HL-60/S4 treated with phorbol 12-myristate 13-acetate at 8.2 ng/mL for 4 days and 3 days (cell line): ENCODE results near the gene GNA12.
"Not testable (repeated sequence)": the region's sequence is repeated elsewhere in the genome, so short reads cannot be mapped to it uniquely, and the experiment has no call there.

ENCODE experiments used
- in situ Hi-C: fragments of 300-500 bp; cut with MboI; formaldehyde crosslinking; loops from 2 replicates; pipeline ENCODE4 v1.15.0; 2022; ENCODE audit warnings: low sequenced_read_pairs

GNA12 gene

GRCh38 chr7:2757904-2758672, 86.0 kb downstream of the GNA12 start:
- in situ Hi-C loops: no loop called here

GRCh38 chr7:2757361-2757903, 86.7 kb downstream of the GNA12 start:
- in situ Hi-C loops: no loop called here

GRCh38 chr7:2755531-2755930, 88.6 kb downstream of the GNA12 start:
- in situ Hi-C loops: no loop called here

GRCh38 chr7:2754912-2755311, 89.2 kb downstream of the GNA12 start:
- in situ Hi-C loops: no loop called here

GRCh38 chr7:2754086-2754485, 90.0 kb downstream of the GNA12 start:
- in situ Hi-C loops: no loop called here

GRCh38 chr7:2753148-2753547, 91.0 kb downstream of the GNA12 start:
- in situ Hi-C loops: no loop called here

GRCh38 chr7:2751086-2751485, 93.0 kb downstream of the GNA12 start:
- in situ Hi-C loops: no loop called here

GRCh38 chr7:2750004-2750407, 94.1 kb downstream of the GNA12 start:
- in situ Hi-C loops: no loop called here

GRCh38 chr7:2748684-2749083, 95.4 kb downstream of the GNA12 start:
- in situ Hi-C loops: not testable (repeated sequence)

- in situ Hi-C loops: not testable (repeated sequence)
Observed at GRCh38 chr7:2743523-2744185, 100.5 kb downstream of the GNA12 start.

- in situ Hi-C loops: no loop called here
Observed at GRCh38 chr7:2738766-2739549, 105.2 kb downstream of the GNA12 start.

- in situ Hi-C loops: no loop called here
Observed at GRCh38 chr7:2737771-2738540, 106.2 kb downstream of the GNA12 start.

- in situ Hi-C loops: not testable (repeated sequence)
Observed at GRCh38 chr7:2737005-2737743, 106.9 kb downstream of the GNA12 start.

GRCh38 chr7:2736411-2736914, 107.6 kb downstream of the GNA12 start:
- in situ Hi-C loops: no loop called here

GRCh38 chr7:2735744-2736143, 108.4 kb downstream of the GNA12 start:
- in situ Hi-C loops: no loop called here

GRCh38 chr7:2734751-2735571, 109.1 kb downstream of the GNA12 start:
- in situ Hi-C loops: no loop called here

- in situ Hi-C loops: no loop called here
Observed at GRCh38 chr7:2734084-2734686, 109.9 kb downstream of the GNA12 start.

- in situ Hi-C loops: no loop called here
Observed at GRCh38 chr7:2732959-2733584, 111.0 kb downstream of the GNA12 start.
